GM23338 (cell line): ENCODE measurements around the gene USP50.

Source experiments
- CREB1 ChIP-seq: fragments of 250-450 bp; sonication (Bioruptor Pico); IDR thresholded peaks from 2 replicates; pipeline ENCODE4 v1.5.0; 2020; ENCODE audit warnings: low read depth, mild to moderate bottlenecking, moderate library complexity
- EZH2 ChIP-seq: fragments of 200-600 bp; sonication (generic); IDR thresholded peaks from one replicate; pipeline ENCODE4 v1.8.0; 2017; ENCODE audit warnings: antibody characterized with exemption, mild to moderate bottlenecking, low read depth; ENCODE audit not compliant: unreplicated experiment
- EZH2phosphoT487 ChIP-seq: fragments of 200-600 bp; sonication (generic); IDR thresholded peaks from one replicate; pipeline ENCODE4 v1.8.1; 2018; ENCODE audit warnings: antibody characterized with exemption; ENCODE audit not compliant: unreplicated experiment
- JUNB ChIP-seq: IDR thresholded peaks from one replicate; pipeline ENCODE4 v1.6.1; 2016; ENCODE audit warnings: antibody characterized with exemption; ENCODE audit not compliant: unreplicated experiment
- POLR2AphosphoS5 ChIP-seq: IDR thresholded peaks from 2 replicates; pipeline ENCODE4 v1.6.1; 2016; ENCODE audit warnings: antibody characterized with exemption, low read depth
- STAT1 ChIP-seq: IDR thresholded peaks from one replicate; pipeline ENCODE4 v1.6.1; 2016; ENCODE audit warnings: antibody characterized with exemption; ENCODE audit not compliant: unreplicated experiment
- ZNF114 ChIP-seq: fragments of 250-450 bp; sonication (Bioruptor Pico); IDR thresholded peaks from 2 replicates; pipeline ENCODE4 v1.5.0; 2020; ENCODE audit warnings: mild to moderate bottlenecking, moderate library complexity
- TF ChIP-seq, protein P1 (sequence below), 2 experiments: fragments of 200-600 bp in 1 of 2; sonication (generic) in 1 of 2; conservative IDR thresholded peaks; 2 replicates each; pipeline versions ENCODE4 v1.5.1 to v1.6.1; 2016 to 2017; ENCODE audit warnings: antibody characterized with exemption in 2 of 2, low read depth in 2 of 2, mild to moderate bottlenecking in 2 of 2, moderate library complexity in 1 of 2
- TF ChIP-seq, protein P2 (sequence below): IDR thresholded peaks from one replicate; pipeline ENCODE4 v1.6.1; 2018; ENCODE audit warnings: antibody characterized with exemption; ENCODE audit not compliant: unreplicated experiment

DNA sequence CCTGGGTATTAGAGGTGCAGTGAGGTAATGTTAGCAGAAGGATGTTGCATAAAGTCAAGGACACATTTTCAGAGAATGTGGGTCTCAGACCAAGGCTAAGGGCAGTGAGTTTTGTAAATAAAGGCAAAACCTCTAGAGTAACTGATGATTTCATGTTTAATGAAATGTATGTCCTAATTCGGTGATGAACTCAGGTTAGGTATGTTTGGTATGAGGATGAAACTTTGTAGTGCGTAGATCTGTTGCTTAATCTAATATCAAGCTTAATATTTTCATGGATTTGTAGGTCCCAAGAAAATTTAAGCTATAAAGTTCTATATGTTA lies 3.6 kb downstream of the USP50 start:
- TF ChIP-seq, protein P1, sequence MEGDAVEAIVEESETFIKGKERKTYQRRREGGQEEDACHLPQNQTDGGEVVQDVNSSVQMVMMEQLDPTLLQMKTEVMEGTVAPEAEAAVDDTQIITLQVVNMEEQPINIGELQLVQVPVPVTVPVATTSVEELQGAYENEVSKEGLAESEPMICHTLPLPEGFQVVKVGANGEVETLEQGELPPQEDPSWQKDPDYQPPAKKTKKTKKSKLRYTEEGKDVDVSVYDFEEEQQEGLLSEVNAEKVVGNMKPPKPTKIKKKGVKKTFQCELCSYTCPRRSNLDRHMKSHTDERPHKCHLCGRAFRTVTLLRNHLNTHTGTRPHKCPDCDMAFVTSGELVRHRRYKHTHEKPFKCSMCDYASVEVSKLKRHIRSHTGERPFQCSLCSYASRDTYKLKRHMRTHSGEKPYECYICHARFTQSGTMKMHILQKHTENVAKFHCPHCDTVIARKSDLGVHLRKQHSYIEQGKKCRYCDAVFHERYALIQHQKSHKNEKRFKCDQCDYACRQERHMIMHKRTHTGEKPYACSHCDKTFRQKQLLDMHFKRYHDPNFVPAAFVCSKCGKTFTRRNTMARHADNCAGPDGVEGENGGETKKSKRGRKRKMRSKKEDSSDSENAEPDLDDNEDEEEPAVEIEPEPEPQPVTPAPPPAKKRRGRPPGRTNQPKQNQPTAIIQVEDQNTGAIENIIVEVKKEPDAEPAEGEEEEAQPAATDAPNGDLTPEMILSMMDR (conservative IDR thresholded peaks at IDR 0.05; ENCODE audit: low read depth in 2 of 2): no peak
- TF ChIP-seq POLR2AphosphoS5: no peak
- no peak for TF ChIP-seq JUNB
- TF ChIP-seq, protein P2, sequence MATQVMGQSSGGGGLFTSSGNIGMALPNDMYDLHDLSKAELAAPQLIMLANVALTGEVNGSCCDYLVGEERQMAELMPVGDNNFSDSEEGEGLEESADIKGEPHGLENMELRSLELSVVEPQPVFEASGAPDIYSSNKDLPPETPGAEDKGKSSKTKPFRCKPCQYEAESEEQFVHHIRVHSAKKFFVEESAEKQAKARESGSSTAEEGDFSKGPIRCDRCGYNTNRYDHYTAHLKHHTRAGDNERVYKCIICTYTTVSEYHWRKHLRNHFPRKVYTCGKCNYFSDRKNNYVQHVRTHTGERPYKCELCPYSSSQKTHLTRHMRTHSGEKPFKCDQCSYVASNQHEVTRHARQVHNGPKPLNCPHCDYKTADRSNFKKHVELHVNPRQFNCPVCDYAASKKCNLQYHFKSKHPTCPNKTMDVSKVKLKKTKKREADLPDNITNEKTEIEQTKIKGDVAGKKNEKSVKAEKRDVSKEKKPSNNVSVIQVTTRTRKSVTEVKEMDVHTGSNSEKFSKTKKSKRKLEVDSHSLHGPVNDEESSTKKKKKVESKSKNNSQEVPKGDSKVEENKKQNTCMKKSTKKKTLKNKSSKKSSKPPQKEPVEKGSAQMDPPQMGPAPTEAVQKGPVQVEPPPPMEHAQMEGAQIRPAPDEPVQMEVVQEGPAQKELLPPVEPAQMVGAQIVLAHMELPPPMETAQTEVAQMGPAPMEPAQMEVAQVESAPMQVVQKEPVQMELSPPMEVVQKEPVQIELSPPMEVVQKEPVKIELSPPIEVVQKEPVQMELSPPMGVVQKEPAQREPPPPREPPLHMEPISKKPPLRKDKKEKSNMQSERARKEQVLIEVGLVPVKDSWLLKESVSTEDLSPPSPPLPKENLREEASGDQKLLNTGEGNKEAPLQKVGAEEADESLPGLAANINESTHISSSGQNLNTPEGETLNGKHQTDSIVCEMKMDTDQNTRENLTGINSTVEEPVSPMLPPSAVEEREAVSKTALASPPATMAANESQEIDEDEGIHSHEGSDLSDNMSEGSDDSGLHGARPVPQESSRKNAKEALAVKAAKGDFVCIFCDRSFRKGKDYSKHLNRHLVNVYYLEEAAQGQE: no peak
- no peak for TF ChIP-seq EZH2
- TF ChIP-seq CREB1: no peak
- no peak for TF ChIP-seq EZH2phosphoT487
- TF ChIP-seq ZNF114: no peak
- no peak for TF ChIP-seq STAT1
